Choroid plexus epithelial cell (primary cell): ENCODE data around the gene MPLKIP.
A peak's percentile ranks its signal among the peaks of the same experiment; 100 is the strongest.
"Not testable (repeated sequence)": the region's sequence is repeated elsewhere in the genome, so short reads cannot be mapped to it uniquely, and the experiment has no call there.

ENCODE experiments used
- DNase-seq: peaks from one replicate; pipeline ENCODE4 v3.0.0-alpha.2; 2010; ENCODE audit warnings: low read depth
- H3K4me3 ChIP-seq: 2 replicates; pipeline ENCODE4 v1.5.1; 2011; ENCODE audit warnings: low read depth, mild to moderate bottlenecking, control low read depth, low read length, moderate library complexity
- CTCF ChIP-seq: conservative IDR thresholded peaks from 2 replicates; pipeline ENCODE4 v1.5.1; 2011; ENCODE audit warnings: low read depth, mild to moderate bottlenecking, control low read depth, inconsistent platforms, low read length, moderate library complexity

Gene MPLKIP

GRCh38 chr7:40165216-40165615, 30.8 kb upstream of the MPLKIP start:
- no peak for DNase-seq
- no peak overlapping the region for H3K4me3 ChIP-seq
- TF ChIP-seq CTCF = no peak

- DNase-seq = peak; percentile 11
- H3K4me3 ChIP-seq = no peak overlapping the region
- no peak for TF ChIP-seq CTCF
These were observed 28.1 kb upstream of the MPLKIP start for GRCh38 chr7:40162516-40162915.

- no peak for DNase-seq
- no peak for TF ChIP-seq CTCF
- no peak overlapping the region for H3K4me3 ChIP-seq
These were observed 22.6 kb upstream of the MPLKIP start for GRCh38 chr7:40156988-40157387.

DNA sequence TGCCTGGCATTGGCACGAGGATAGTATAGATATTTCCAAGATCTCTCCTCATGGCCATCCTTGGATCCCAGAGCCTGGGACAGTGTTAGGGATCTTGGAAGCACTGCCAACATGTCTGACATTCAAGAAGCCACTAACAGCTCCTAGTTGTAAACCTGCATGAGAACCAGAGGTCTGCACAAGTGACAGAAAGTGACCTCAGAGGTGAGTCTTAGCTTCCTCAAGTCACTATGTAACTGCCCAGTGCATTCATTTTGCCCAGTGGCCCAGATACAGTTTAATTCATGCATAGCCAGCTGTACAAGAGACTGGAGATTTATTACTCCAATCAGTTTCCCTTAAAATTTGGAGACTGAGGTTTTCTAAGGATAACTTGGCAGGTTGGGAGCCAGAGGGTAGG, 17.1 kb upstream of the MPLKIP start:
- no peak for TF ChIP-seq CTCF
- no peak overlapping the region for H3K4me3 ChIP-seq
- no peak for DNase-seq

DNA sequence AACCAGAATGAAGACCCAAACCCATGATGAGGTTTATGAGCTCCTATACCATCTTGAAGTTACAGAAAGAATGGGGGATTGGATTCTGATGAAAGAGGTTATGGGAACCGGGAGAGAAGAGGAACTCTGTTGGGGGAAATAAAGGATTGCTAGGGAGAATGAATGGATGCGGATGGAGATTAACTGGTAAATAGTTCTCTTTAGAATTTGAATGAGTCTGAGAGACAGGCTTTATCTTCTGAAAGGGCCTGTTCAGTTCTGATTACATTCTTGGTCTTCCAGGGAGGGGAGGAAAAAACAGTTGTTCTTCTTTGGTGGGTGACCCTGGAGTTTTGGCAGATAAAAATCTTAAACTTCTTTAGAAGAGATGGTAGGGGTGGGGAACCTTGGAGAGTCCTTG, 14.2 kb upstream of the MPLKIP start:
- no peak for DNase-seq
- TF ChIP-seq CTCF = no peak

DNA sequence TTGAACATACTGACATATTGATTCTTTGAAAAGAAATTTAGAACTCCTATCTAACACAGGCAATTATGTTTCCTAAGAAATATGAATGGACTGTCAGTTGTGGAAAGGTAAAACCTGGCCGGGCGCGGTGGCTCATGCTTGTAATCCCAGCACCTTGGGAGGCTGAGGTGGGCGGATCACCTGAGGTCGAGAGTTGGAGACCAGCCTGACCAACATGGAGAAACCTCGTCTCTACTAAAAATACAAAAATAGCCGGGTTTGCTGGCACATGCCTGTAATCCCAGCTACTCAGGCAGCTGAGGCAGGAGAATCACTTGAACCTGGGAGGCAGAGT, 13.8 kb upstream of the MPLKIP start:
- H3K4me3 ChIP-seq, DNase-seq: not testable (repeated sequence)

More for the DNA sequence above, 14.2 kb upstream of the MPLKIP start:
- H3K4me3 ChIP-seq = no peak overlapping the region

- H3K4me3 ChIP-seq = no peak overlapping the region
- peak; percentile 47 for DNase-seq
- TF ChIP-seq CTCF = peak; percentile 28
These were observed 13.2 kb upstream of the MPLKIP start for GRCh38 chr7:40147371-40148246.

GRCh38 chr7:40145596-40146130, 11.2 kb upstream of the MPLKIP start:
- not testable (repeated sequence) for H3K4me3 ChIP-seq, DNase-seq

- not testable (repeated sequence) for DNase-seq, H3K4me3 ChIP-seq
These were observed 7.5 kb upstream of the MPLKIP start for GRCh38 chr7:40141916-40142315.

- H3K4me3 ChIP-seq, DNase-seq: not testable (repeated sequence)
These were observed 5.5 kb upstream of the MPLKIP start for GRCh38 chr7:40139891-40140290.
